Inflammatory macrophage (primary cell): ENCODE data around the gene WBP2NL.

Experiments
- DNase-seq, 2 donors: peaks; one replicate each; pipeline ENCODE4 v3.0.0-alpha.2; 2020 to 2022

Gene WBP2NL

DNA sequence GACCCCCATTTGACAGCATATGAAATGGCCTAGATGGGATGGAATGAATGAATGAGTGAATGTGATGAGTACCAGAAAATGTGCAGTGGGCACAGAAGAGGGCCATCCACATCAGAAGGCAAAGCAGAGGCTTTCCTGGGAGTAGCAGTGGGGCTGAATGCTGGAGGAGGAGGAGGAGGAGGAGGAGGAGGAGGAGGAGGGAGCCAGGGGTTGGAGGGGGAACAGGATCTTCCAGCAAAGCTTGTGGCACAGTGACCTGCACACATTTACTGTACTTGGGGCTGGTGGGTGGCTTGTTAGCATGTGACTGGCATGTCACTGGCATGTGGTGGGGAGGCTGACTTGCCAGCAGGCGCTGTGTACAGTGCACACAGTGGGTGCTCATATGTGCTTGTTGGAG, 19.9 kb upstream of the WBP2NL start:
- DNase-seq = no peak

DNA sequence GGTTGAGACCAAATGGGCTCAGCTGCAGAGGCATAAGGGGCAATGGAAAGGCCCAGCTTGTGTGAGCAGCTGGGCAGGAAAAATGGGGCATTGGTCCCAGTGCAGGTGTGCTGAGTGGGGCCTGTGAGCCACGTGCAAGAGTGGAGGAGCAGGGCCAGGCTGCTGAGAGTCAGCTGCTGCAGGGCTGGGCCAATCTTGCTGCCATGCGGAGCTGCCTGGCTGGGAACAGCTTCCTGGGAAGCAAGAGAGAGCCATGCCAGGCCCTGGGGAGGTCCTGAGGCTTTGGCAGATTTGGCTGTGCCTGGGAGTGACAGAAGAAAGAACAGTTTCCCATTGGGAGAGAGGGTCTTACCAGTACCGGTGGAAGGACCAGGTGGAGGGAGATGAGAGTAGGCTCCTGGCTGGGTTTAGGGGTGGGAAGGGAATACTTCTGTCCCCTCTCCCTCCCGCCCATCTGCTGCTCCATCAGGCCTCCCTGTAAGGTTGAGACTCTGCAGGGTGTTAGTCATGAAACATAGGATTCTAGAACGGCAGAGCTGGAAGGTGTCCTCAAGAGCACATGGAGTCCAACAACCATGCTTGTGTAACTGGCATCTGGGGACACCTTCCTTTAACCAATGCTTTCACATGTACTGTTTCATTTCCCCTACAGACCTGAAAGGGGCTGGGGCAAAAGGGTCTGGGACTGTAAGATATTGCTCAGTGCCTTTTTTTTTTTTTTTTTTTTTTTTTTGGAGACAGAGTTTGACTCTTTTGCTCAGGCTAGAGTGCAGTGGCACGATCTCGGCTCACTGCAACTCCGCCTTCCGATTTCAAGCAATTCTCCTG, 19.0 kb upstream of the WBP2NL start:
- DNase-seq = no peak

GRCh38 chr22:41982865-41983264, 15.7 kb upstream of the WBP2NL start:
- peak; percentile 23 to 49 for DNase-seq

- peak; percentile 75 to 81 for DNase-seq
Measured at GRCh38 chr22:41983513-41984405, 14.8 kb upstream of the WBP2NL start.

DNA sequence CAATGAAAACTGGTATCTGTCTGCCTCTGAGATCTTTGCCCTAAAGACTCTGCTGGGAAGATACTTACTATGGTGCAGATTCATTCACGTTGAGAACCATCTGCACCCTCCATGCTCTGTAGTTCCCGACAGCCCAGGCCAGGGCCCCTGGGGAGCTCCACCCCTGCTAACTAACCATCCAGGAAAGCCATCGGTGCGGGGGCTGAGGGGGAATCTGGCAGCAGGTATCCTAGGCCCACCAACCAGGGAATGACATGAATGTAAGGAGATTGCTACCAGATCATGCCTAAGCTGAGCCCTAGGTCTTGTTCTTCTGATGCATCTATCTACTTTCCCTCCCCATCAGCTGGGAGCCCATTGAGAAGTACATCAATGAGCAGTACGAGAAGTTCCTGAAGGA, 11.3 kb upstream of the WBP2NL start:
- DNase-seq = no peak

DNA sequence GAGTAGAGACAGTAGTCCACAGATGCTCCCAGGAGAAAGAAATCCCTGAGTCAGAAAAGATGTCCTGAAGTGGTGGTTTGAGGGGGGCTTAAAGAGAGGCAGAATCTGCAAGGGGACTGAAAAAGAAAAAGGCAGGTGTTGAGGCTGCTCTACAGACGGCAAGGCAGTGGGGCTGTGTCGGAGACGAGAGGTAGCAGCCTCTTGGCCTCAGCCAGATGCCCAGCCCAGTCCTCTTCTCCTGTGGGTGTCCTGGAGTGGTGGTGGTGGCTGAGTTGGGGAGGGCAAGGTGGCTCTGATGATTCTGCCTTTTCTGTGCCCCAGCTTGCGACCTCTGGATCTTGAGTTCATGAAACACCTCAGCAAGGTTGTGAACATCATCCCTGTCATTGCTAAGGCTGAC, 9.3 kb upstream of the WBP2NL start:
- no peak for DNase-seq

DNA sequence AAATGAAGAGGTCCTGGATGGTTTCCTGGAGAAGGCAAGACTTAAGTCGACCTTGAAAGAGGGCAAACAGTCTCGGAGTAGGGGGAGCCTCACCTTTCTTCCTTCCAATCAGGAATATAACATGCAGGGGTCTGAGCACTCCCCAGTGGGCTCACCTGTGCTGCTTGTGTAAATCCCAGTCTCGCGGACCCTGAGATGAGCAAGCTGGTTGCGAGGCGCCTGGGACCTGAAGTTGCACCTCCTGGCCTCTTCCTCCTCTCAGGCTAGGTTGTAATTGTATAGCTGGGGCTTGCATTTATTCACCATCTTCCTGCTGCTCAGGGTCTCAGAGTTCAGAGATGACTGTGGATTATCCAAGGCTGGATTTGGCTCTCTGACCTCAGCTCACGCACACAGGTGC, 7.5 kb upstream of the WBP2NL start:
- no peak for DNase-seq

DNA sequence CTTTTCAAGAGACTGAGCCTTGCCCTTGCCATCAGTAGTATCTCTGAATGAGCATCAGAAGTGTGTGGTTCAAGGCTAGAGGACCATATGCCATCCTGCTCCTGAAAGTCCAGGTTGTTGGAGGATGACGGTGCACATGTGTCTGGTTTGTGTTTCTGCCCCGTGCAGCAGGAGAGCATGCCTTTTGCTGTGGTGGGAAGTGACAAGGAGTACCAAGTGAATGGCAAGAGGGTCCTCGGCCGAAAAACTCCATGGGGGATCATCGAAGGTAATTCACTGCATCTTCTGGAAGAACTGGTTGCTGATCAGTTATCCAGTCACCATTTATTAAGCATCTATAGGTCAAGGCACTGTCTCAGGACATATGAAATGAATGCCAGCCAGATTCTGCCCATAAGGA, 6.1 kb upstream of the WBP2NL start:
- no peak for DNase-seq

DNA sequence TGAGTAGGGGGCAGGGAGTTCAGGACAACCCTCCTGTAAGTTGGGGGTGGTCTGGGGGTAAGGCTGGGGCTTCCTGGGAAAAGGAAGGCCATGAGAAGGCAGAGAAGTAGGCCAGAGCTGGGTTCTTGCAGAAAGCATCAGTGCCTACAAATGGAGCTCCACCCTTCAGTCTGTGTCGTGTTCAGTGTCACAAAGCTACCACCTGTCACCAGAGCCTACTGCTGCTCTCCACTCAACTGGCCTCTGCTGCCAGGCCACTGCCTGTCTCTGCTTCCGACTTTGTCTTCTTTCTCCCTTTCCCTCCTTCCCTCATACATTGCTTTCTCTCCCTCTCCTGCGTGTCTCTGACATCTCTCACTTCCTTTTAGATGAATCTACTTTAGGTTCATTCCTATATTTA, 3.4 kb upstream of the WBP2NL start:
- no peak for DNase-seq

DNA sequence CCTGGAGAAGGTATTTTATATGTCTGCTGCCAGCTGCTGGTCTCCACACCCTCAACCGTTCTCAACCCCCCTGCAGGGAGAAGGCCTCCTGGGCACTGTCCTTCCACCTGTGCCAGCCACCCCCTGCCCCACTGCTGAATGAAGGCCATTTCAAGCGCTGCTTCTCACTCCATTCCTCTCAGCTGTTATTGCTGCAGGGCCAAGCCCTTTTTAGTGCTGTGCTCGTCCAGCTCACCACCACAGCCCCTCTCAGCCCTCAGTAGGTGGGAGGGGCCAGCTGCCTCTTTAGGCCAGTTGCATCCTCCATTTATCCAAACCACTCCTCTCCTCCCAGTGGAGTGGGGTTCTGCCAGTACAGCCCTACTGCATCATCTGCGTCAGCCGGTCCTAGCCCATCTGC, 1.8 kb upstream of the WBP2NL start:
- no peak for DNase-seq

GRCh38 chr22:42000466-42000865, 1.9 kb downstream of the WBP2NL start:
- DNase-seq = no peak

DNA sequence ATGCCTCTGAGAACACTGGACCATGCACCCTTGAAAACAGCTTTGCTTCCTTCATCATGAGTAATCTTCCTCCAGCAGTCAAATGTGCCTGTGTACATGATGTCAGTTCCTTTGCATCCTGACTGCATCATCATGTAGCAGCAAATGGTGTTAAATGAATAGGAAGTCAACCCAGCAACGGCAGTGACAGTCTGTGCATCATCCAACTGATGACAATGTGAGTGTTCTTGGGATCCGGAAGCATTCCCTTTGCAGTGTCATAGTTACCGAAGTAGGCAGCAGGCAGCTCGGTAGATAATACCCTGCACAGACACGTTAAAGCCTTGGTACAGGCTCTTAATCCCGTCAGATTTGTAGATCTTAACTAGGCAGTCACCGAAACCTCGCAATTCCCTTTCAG, 2.5 kb downstream of the WBP2NL start:
- no peak for DNase-seq

GRCh38 chr22:42001706-42002105, 3.1 kb downstream of the WBP2NL start:
- no peak for DNase-seq

- no peak for DNase-seq
Measured at GRCh38 chr22:42007922-42008321, 9.3 kb downstream of the WBP2NL start.

GRCh38 chr22:42010778-42011177, 12.2 kb downstream of the WBP2NL start:
- DNase-seq = no peak

DNA sequence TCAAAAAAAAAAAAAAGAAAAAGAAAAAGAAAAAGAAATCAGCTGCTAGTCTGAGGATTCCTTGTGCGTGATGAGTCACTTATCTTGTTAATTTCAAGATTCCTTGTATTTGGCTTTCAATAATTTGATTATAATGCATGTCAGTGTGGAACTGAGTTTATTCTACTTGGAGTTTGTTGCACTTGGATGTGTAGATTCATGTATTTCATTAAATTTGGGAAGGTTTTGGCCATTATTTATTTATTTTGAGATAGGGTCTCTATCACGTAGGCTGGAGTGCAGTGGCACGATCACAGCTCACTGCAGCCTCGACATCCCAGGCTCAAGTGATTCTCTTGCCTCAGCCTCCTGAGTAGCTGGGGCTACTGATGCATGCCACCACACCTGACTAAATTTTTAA, 14.8 kb downstream of the WBP2NL start:
- no peak for DNase-seq

DNA sequence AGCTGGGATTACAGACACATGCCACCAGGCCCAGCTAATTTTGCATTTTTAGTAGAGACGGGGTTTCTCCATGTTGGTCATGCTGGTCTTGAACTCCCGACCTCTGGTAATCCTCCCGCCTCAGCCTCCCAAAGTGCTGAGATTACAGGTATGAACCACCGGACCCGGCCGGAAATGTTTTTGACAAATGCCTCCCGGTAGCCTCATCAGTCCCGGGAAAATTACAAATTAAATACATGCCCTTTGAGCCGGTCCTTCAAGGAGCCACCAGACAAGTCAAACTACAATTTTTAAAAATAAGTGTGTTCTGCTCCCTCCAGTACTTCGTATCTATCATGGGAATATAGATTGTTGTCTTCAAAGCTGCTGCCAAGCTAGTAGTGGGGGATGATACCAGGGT, 17.5 kb downstream of the WBP2NL start:
- DNase-seq = no peak

DNA sequence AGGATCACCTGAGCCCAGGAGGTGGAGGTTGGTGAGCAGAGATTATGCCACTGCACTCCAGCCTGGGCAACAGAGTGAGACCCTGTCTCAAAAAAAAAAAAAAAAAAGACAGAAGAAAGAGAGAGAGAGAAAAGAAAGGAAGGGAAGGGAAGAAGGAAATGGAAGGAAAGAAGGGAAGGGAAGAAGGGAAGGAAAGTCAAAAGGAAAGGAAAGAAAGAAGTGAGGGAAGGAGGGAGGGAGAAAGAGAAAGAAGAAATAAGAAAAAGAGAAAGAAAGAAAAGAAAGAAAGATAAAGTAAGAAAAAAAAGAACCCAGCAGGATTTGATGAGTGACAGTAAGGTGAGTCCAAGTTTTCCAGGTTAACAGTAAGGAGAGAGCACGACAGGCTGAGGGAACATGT, 19.6 kb downstream of the WBP2NL start:
- DNase-seq = no peak

DNA sequence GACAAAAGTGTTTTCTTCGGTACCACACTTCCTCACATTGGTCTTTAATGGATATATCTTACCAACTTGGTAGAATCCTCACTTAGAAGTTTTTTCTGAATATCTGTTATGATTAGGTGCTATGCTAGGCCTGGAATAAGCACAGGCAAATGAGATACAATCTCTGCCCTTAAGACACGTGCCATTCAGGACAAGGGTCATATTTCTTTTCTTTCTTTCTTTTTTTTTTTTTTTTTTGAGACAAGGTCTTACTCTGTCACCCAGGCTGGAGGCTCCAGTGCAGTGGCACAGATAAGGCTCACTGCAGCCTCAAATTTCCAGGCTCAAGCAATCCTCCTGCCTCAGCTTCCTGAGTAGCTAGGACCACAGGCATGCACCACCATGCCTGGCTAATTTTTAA, 23.0 kb downstream of the WBP2NL start:
- DNase-seq = no peak

DNA sequence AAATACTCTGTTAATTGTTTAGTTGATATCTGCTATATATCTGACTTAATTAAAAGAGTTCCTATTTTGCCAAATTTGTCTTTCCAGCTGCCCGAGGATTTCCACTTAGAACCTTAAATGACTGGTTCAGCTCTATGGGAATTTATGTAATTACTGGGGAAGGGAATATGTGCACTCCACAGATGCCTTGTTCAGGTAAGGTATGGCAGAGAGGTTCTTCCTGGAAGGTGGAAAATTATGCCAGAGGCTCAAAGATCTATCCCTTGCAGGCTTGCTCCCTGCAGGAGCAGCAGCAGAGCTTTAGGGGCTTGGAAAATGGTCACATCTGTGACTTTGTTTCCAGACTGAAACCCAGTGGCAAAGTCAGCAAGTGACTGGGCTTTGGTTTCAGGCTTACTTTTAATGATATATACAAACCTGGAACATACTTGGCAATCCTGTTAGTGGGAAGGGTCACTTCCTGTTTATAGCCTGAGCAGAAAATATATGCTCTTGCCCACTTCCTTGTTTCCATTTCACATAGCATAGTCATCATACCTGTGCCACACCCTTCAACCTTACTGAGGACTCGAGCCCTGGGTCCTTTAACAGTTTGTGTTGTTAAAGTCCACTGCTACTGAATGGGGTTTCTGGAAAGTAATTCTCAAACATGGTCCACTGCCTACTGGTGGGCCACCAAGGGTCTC, 23.7 kb downstream of the WBP2NL start:
- DNase-seq = peak; percentile 29 to 32

DNA sequence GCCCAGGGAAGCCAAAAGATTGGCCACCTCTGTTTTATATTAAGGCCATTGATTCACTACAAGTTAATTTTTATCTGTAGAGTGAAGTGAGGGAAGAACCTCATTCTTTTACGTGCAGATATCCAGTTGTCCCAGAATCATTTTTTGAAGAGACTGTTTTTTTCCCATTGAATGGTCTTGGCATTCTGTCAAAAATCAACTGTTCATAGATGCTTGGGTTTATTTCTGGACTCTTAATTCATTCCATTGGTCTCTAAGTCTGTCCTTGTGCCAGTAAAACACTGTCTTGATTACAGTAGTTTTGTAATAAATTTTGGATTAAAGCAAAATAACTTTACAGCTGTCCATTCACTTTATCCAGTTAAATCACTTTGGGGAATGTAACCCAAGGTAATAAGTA, 26.8 kb downstream of the WBP2NL start:
- DNase-seq = no peak

DNA sequence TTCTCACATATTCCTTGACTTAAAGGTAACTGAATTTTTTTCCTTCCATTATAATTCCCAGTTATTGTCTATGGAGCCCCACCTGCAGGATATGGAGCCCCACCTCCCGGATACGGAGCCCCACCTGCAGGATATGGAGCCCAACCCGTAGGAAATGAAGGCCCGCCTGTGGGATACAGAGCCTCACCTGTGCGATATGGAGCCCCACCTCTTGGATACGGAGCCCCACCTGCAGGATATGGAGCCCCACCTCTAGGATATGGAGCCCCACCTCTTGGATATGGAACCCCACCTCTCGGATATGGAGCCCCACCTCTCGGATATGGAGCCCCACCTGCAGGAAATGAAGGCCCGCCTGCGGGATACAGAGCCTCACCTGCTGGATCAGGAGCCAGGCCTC, 28.1 kb downstream of the WBP2NL start:
- no peak for DNase-seq
